Fibroblast of skin of left biceps (primary cell): ENCODE results near the gene MINAR2.

Experiments used
- DNase-seq, 2 experiments: peaks; one replicate each; pipeline ENCODE4 v3.0.0-alpha.2; 2013; ENCODE audit warnings: low read depth in 2 of 2

Gene MINAR2, protein sequence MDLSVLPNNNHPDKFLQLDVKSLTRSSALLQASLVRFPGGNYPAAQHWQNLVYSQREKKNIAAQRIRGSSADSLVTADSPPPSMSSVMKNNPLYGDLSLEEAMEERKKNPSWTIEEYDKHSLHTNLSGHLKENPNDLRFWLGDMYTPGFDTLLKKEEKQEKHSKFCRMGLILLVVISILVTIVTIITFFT

DNA sequence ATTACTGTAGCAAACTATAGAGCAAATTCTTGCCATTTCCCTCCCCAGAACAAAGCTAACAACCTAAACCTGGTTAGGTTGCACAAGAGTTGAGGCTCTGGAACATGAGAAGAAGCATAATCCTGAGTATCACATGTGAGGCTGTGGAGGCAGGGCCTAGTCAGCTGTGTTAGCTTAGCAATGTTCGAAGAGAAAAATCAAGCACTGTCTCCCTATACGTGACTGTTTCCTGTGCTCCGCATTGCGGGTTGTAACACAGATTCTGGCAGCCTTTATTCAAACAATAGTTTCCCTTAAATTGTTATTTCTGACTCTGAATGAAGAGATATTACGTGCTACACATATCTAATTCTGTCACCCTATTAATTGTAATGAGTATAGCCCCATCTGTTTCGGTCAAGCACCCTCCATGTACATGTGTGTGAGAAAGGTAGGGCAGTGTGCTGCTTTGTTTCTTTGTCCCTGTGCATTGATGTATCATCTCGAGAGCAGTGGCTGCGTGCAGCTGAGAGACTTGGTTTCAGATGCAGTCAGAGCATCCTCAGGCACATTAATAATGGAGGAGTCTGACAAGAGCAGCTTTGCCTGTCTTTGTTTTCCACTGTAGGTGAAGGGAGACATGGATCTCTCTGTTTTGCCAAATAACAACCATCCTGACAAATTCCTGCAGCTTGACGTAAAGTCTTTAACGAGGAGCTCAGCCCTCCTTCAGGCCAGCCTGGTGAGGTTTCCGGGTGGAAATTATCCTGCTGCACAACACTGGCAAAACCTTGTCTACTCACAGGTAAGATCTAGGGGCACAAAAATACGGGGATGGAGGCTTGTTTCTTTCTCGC lies at the start of gene MINAR2:
Gene MINAR2, plus strand, starts transcription at position 523 of the 836 bp plus-strand sequence. Its CDS starts 97 bp downstream, at position 620.
- no peak for DNase-seq

DNA sequence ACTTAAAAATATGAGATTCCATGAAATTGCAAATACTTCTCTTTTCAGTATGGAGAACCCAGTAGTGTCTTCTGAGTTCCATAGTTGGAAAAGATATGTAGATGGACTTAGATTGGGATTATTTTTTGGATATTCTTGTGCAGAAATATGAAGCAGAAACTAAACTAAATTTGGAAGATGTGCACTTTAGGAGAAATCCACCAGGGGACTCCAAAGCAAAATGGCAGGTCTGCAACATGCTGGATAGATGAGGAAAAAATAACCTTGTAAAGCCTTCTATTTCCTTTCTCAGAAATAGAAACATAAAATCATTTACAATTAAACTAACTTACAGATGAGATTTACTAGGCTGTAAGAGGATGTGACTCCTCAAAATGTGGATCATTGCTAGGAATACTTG lies 49.2 kb upstream of the MINAR2 start:
- DNase-seq, result no peak

DNA sequence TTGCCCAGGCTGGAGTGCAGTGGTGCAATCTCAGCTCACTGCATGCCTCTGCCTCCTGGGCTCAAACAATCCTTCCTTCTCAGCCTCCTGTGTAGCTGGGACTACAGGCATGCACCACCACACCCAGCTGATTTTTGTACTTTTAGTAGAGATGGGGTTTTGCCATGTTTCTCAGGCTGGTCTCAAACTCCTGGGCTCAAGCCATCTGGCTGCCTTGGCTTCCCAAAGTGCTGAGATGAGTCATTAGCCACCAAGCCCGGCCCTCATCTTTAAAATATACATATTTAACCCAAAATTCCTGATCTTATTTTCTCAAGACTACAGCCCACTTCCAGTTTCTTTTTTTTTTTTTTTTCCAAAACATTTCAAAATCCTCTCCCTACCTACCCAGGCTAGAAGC lies 31.7 kb upstream of the MINAR2 start:
- peak; percentile 10 to 13 for DNase-seq

DNA sequence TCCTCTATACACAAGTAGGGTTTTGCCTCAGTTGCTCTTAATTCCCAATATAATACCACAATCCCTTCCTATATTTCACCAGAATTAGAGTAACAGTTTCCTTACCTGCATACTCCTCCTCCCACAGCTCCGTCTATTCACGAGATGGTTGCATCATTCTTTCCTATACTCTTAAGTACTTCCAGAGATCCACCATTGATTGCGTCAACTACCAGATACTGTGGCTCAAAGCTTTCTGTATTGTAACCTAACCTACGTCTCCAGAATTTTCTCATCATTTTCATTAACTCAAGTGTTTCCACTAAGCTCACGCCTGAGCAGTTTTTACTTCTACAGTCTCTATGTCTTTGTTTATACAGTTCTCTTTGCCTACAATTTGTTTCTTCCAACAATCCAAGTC lies 31.2 kb upstream of the MINAR2 start:
- peak; percentile 12 to 20 for DNase-seq

DNA sequence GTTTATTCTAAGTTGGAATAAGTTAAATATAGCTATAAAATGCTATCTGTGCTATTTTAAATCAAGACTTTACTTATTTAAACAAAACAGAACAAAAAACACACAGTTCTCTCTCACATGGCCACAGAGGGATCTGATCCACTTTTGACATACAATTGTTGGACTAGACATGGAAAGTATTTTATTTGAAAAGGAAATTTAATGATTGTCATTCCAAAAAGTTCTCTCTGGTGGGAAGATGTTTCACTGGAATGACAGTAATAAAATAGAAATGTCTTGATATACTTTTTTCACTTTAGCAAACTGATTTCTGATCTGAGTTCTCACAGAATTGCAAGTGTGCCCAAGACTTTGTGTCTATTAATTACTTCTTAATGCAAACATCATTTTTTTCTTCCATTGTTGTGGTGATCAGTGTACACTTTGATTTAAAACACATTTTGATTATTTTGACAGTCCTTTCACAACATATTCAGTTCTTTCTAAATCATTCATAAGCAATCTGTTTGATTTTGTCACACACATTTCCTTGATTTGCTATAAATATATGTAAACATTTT lies 30.1 kb upstream of the MINAR2 start:
- no peak for DNase-seq

DNA sequence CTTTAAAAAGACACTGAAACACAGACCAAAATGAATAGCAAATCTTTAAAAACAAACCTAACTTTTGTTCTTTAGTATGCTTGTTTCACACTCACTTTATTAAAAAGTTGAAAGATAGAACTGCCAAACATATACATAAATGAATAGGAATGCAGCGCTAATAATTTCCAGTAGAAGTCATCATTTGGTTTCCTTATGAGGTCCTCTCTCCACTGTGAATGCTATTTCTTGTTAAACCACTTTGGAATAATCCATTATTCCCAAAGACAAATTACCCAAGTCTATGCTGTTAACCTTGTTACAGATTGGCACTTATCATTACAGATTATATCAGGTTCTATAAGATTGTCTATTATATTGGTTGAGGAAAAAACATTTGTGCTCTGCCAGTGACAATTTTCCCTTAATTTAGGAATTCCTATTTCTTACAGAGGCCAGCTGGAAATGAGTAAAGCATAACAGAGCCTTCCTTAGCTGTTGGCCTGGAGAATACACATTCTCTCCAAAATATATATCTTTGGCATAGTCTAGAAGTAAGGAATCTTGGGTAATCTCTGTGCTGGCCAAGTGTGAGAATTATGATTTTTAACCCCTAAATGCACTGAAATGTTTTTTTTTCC lies 29.3 kb upstream of the MINAR2 start:
- DNase-seq, result peak; percentile 16 to 21

DNA sequence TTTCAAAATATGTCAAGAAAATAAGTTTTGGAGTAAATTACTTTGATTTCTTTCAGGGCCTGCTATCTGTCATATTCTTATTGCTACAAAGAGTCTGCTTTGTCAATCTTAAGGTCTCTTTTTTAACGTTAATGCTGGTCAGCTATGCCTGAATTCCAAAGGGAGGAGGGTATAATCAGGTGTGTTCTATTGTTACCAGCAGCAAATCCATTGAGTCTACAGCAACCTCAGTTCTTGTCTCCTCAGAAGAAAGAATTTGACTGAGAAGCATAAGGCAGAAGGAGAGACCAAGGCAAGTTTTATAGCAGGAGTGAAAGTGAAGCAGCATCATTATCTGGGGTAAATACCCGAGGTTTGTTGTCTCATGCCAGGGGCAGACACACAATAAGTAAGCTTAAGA lies 23.7 kb upstream of the MINAR2 start:
- DNase-seq, result no peak

DNA sequence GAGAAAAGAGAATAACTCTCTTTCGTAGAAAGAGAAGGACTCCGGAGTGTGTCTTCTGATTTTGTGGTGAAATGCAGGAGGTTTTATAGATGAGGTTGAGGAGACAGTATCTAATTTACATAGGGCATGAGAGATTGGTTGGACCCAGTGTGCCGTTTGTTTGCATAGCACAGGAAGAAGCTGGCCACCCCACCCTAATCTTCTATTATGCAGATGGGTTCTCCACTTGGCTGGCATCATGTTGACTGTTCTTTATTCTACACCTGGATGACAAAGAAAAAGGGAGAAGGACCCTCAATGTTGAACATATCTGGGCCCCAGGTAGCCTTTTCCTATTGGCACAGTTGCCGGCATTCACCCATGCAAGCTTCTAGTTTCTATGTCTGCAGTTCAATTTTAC lies 23.2 kb upstream of the MINAR2 start:
- DNase-seq, result no peak

DNA sequence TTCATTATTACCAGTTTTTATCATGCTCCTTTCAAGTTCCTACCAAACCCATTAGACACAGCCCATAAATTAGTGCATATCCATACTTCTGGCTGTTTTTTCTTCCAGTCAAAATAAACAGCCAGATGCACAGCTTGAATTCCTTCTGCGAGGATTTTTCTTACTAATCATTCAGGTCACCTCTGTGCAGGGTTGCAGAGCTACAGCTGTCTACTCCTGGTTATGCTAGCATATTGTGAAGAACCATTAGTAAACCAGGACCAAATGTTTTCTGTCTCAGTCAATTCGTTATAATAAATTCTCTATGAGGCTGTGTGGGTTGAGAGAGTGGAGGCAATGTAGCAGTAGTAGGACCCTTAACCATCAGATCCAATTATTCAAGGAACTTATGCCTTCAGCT lies 8.1 kb upstream of the MINAR2 start:
- DNase-seq, result no peak

DNA sequence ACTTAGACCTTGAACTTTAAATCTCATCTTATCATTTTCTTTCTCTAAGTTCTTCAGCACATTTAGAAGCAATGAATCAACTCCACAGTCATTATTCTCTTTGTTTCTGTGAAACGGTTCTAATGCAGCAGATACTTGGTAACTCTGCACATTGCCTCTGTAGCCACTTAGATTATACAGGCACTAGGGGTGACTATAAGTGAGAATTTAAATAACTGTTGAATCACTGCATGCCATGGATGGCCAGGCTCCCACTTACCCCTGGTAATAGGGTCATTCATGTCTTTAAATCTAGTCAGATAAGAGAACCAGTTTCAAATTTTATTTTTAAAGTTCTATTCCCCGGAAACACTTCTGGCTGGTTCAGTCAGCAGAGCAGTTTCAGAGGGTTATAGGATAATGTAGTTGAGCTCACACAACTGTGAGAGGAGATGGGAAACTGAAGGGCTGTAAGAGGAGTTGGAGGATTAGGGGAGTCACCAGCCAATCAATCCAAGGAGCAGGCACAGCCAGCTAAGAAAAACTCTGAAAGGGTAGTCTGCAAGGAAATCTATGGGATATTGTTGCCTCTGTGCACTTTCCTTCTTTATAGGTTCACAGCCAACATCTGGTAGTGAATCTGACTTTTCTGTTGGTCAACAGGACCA lies 4.2 kb upstream of the MINAR2 start:
- DNase-seq, result no peak

DNA sequence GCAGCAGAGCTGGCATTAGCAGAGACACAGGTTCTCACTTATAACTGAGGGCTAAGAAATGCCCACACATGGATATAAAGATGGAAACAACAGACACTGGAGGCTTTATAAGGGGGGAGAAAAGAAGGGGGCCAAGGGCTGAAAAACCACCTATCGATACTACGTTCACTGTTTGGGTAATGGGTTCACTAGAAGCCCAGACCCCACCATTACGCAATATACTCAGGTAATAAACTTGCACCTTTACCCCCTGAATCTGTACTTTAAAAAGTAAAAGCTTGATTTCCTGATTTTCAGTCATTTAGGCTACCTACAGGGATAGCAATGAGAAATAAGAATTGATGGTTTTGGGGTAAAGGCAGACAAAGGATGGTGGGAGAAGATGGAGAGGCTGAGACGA lies 1.9 kb upstream of the MINAR2 start:
- DNase-seq, result no peak

DNA sequence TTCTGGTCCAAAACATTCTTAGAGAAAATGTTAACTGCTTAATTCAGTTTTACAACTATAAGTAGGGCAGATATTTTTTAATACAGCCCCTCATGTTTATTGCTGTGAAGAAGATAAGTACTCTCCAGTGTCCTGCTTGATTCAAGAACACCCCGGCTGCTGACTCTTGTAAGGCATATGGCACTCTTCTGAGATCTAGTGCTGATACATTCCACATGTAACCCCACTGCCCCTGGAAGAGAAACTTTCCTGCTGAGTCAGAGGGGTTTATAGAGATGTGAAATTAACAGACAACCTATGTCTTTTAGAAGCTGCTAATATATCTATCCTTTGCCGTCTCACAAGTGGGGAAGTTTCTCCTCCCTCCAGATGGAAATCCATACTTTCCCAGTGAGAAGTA lies 1.0 kb upstream of the MINAR2 start:
- peak; percentile 10 to 12 for DNase-seq

DNA sequence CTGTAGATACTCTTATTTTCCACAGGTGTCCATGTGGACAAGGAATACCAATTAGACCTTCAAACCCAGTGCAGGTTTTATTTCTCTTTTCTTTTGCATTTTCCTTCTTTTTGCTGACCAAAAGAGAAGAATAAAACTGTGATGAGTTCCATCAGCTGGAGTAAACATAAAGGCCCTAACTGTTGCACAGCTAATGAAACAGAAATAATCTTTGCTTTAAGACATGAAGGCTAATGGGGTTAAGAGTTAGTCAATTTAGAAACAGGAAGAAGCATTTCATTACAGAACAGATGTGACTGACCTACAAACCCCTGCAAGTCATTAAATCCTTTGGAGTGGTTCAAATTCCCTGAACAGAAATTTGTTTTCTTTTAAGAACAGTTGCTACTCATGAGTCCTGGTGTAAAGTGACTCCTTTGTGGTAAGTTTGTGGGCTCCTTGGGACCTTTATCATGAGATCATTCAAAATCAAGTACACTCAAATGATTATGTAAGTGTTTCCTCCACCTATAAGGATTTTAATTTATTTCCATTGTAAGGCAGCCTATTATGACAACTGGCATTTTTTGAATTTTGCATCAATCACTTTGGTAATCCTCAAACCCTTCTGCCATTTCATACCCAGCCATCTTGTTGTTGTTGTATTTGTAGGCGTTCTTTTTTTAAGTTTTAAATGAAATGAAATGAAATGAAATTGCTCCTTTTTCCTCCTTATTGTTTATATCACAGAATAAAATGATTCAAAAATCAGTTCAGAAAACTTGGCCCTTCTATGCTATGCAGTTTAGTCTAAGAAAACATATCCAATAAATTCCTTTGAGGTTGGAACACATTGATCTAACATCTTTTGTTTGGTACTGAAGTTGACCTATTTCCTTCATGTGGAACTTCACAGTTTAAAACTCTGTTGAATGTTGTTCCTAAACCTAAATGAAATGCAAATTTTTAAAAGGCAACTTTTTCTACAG lies 1.3 kb downstream of the MINAR2 start:
- no peak for DNase-seq

DNA sequence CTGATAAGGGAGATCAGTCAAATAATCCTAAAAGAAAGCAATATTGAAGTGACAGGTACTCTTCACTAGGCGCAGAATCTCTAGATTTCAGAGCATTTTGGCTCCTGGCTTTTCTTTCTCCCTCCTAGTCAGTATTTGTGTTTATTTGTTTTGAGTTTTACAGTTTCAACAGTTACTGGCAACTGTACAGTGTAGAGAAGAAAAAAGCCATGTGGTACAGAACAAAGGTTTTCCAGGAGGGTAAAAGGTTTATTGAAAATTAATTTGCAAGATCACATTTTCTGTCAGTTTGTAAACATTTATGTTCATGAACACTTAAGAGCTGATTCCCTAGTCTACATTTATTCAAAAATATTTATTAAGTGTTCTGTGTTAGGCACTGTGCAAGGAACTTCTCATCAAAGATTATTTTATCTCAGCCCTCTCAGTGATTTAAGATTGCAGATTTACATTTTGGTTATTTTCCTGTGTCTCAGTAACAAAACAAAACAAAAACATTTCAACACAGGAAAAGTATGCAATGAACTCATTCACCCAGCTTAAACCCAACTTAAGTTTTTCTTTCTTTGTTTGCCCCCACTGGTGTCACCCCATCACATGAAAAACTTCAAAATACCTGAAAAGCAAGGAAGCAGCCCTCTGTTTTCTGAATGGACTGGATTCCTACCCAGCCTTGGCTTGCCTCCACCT lies 12.9 kb downstream of the MINAR2 start:
- DNase-seq, result no peak

DNA sequence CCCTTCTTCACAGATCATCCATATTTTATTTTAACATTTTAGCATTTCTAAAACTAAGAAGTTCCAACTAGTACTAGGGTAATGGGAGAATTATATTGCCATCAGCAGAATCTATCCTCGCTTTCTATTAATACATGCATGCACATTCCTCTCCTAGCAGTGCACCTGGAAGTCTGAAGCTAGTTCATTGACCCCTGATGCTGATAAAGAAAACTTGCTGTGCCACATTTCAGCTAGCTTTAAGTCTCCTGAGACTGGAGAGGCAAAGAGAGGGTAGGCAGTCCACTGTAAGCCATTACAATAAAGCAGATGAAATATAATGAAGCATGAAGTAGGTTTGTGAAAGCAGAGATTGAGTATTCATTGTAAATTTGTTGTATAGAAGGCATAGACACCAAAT lies 15.8 kb downstream of the MINAR2 start:
- DNase-seq, result no peak

DNA sequence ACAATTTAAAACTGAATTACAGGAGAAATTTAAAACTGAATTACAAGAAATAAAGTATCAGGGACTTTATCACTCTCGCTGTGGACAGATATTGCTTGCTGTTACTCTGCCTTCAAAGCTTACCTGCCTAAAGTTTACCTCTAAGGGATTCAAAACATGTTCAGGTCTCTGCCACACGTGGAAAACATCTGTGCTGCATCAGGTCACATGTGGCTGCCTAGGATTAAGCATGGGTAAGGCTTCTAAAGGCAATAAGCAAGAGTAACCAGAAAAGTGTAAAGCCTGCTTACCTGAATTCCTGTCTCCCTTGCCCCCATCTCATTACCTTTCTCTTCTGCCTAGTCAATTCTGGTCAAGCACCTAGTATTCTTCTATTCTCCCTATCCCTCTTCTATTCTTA lies 18.9 kb downstream of the MINAR2 start:
- DNase-seq, result no peak

DNA sequence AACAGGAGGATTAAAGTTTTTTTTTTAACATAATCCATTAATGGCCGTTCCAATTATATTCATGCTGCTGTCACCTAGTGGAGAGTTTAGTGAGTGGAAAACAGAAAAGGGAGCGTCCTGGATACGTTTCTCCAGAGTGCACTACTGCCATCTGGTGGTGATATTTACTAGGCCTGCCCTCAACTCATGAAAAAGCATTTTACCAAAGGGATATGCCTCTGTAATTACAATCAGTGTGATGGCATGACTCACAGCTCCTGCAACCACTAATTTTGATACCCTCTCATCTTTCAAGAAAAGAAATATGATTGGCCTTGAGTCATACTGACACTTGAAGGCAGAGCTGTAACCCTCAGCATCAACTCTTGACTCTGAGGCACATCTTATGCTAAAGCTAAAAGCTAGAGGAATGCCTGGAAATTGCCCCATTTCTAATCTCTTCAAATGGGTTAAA lies 20.1 kb downstream of the MINAR2 start:
- peak; percentile 72 to 77 for DNase-seq

DNA sequence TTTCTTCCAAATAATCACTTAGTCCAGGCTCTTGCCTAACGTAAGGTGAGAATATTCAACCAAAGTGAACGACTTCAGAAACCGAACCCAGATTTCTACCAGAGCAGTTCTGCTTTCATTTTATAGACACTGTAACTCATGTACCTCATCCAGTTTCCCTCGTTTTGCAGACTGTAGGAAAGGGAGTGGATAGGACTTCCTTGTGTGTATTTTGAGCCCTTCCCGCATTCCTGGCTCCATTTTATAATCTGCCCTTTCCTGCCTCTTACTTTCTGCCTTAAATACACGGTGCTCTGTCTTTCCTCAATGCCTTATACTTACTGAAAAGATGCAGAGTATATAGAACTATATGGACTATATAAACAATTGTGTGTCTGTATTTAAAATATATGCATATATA lies 20.8 kb downstream of the MINAR2 start:
- no peak for DNase-seq

DNA sequence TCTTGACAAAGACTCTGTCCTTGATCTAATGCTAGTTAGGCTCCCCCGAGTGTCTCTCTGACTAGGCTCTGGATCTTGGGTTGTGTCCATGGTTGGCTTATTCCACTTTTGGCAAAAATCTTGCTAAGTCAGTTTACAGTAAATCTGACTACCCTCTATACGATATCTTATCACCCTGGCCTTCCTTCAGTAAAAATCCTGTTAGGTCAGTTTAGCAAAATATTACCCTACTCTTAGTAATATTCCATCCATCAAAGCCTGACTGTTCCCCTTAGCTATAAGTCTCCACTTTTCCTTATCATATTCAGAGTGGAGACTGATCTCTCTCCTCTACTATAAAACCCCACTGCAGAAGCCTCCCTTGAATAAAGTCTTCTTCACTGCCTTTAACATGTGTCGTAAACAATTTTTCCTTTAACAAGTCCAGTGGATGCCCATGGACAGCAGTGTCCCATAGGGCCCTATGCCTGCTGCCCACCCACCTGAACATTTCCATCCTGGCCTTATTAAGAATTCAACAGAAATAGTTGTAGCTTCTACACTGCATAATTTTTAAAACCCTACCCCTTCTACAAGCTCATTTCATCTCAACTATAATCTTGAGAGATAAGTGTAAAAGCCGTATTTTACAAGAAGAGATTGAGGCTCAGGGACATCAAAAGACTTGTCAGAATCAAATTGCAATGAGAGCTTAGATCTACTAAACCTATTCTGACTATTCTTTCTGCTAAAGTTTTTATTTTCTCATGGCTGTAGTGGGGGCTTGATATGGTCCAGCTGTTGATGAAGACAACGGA lies 22.3 kb downstream of the MINAR2 start:
- no peak for DNase-seq
